ENCODE results near the gene GRAMD4. TPM values are rescaled to one million over a fixed set of nuclear protein-coding genes. Genes with fewer than 3 reads are reported as not detected.

Gene GRAMD4
- total and polyA plus RNA-seq, 2 donors (not counting 1 experiment from before 2014, with no cell fraction given): 17.0 to 88.1 TPM

- peak overlapping the region; percentile 61 for H3K9ac ChIP-seq (ENCODE audit: low read length)
- no peak overlapping the region for H3K27ac ChIP-seq (ENCODE audit: low read length in 2 of 2)
- no peak for ATAC-seq (ENCODE audit: low read depth)
Observed at GRCh38 chr22:46575911-46576555, 44.2 kb upstream of the GRAMD4 start.

More at GRCh38 chr22:46575911-46576555, 44.2 kb upstream of the GRAMD4 start:
- Histone ChIP-seq H3K4me1 (ENCODE audit: control insufficient read depth in 2 of 2, insufficient read depth in 2 of 2, low read length in 2 of 2) (peaks cover 38 to 47% of the 10 kb centered on the region in 2 donors), H3K4me3 (ENCODE audit: control extremely low read depth in 1 of 5, extremely low read depth in 1 of 5, insufficient read depth in 1 of 5, low read depth in 2 of 5, low read length in 4 of 5) (peak overlapping the region in 4 of 5 experiments; percentile 37 to 64 (median 52)), H4K20me1 (ENCODE audit: control insufficient read depth, insufficient read depth, low read length, poor library complexity, severe bottlenecking) (peaks cover 16% of the 10 kb centered on the region), H3K79me2 (ENCODE audit: control insufficient read depth, insufficient read depth, low read length) (peaks cover 35% of the 10 kb centered on the region), H3K4me2 (replicated peaks; ENCODE audit: low read depth, low read length, poor library complexity, severe bottlenecking) (peak overlapping the region; percentile 91), H3K27me3 (replicated peaks in 1 of 4; ENCODE audit: control extremely low read depth in 1 of 4, control insufficient read depth in 3 of 4, insufficient read depth in 4 of 4, low read length in 3 of 4) (no peaks in the 10 kb centered on the region), H3K36me3 (replicated peaks in 1 of 2; ENCODE audit: control extremely low read depth in 1 of 2, control insufficient read depth in 1 of 2, extremely low read depth in 1 of 2, insufficient read depth in 2 of 2, low read length in 1 of 2) (no peaks in the 10 kb centered on the region), H2AFZ (ENCODE audit: insufficient read depth, low read depth, low read length, poor library complexity, severe bottlenecking) (peak overlapping the region; percentile 73), H3K9me3 (ENCODE audit: control extremely low read depth in 1 of 3, control insufficient read depth in 2 of 3, insufficient read depth in 1 of 3, low read length in 2 of 3) (peaks cover 0 to 23% (median 11%) of the 10 kb centered on the region in 3 donors)
- peaks cover 47% of the 10 kb centered on the region for H3K4me1 Mint-ChIP-seq
- TF ChIP-seq, protein P1, sequence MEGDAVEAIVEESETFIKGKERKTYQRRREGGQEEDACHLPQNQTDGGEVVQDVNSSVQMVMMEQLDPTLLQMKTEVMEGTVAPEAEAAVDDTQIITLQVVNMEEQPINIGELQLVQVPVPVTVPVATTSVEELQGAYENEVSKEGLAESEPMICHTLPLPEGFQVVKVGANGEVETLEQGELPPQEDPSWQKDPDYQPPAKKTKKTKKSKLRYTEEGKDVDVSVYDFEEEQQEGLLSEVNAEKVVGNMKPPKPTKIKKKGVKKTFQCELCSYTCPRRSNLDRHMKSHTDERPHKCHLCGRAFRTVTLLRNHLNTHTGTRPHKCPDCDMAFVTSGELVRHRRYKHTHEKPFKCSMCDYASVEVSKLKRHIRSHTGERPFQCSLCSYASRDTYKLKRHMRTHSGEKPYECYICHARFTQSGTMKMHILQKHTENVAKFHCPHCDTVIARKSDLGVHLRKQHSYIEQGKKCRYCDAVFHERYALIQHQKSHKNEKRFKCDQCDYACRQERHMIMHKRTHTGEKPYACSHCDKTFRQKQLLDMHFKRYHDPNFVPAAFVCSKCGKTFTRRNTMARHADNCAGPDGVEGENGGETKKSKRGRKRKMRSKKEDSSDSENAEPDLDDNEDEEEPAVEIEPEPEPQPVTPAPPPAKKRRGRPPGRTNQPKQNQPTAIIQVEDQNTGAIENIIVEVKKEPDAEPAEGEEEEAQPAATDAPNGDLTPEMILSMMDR (IDR thresholded peaks at IDR 0.05): no peak
- TF ChIP-seq EZH2 (IDR thresholded peaks at IDR 0.05; ENCODE audit: borderline replicate concordance, insufficient read depth, low read depth, low read length, poor library complexity, severe bottlenecking): no peak
- intact Hi-C loops (cut with micrococcal nuclease): loop anchor here (1.0 to 5.0 kb wide), 3 partner anchors 11 to 161 kb away; partner anchors contain the start of gene CERK
- DNase-seq: no peak
- POLR2A ChIA-PET: no interaction called here
- no peaks in the 10 kb centered on the region for H3K27me3 Mint-ChIP-seq
- 45% methylated on average over 7 of the region's 10 CpGs for WGBS (ENCODE audit: insufficient coverage)
- CTCF ChIA-PET: interaction anchor here (1.2 to 2.3 kb wide), 2 partner anchors 13 to 42 kb away, joined by 3 to 11 read pairs; no protein-coding TSS in a partner anchor
- peak overlapping the region; percentile 84 for H3K27ac Mint-ChIP-seq
- peaks cover 2% of the 10 kb centered on the region for H3K9me3 Mint-ChIP-seq (ENCODE audit: insufficient read depth)
- H3K4me3 Mint-ChIP-seq: peak overlapping the region; percentile 84

Measured in B cell (primary cell).